ENCODE measurements around the gene APOC4.
A peak's percentile ranks its signal among the peaks of the same experiment; 100 is the strongest.
"Not testable (repeated sequence)": the region's sequence is repeated elsewhere in the genome, so short reads cannot be mapped to it uniquely, and the experiment has no call there.

Gene APOC4

GRCh38 chr19:44960906-44961728, 19.1 kb downstream of the APOC4 start:
- no peak for DNase-seq

- no peak for DNase-seq
Measured at GRCh38 chr19:44961821-44962220, 19.8 kb downstream of the APOC4 start.

- no peak for DNase-seq
Measured at GRCh38 chr19:44968118-44968517, 26.1 kb downstream of the APOC4 start.

- no peak for DNase-seq
Measured at GRCh38 chr19:44968670-44969069, 26.6 kb downstream of the APOC4 start.

GRCh38 chr19:44969437-44969836, 27.4 kb downstream of the APOC4 start:
- DNase-seq = no peak

GRCh38 chr19:44971451-44971850, 29.4 kb downstream of the APOC4 start:
- not testable (repeated sequence) for DNase-seq

GRCh38 chr19:44972802-44973201, 30.8 kb downstream of the APOC4 start:
- DNase-seq = no peak

- no peak for DNase-seq
Measured at GRCh38 chr19:44973982-44974735, 32.1 kb downstream of the APOC4 start.

- DNase-seq = no peak
Measured at GRCh38 chr19:44974857-44975256, 32.8 kb downstream of the APOC4 start.

- no peak for DNase-seq
Measured at GRCh38 chr19:44975444-44975843, 33.4 kb downstream of the APOC4 start.

GRCh38 chr19:44984005-44984404, 42.0 kb downstream of the APOC4 start:
- DNase-seq = no peak

- DNase-seq = no peak
Measured at GRCh38 chr19:44985445-44985844, 43.4 kb downstream of the APOC4 start.

- no peak for DNase-seq
Measured at GRCh38 chr19:44986389-44986788, 44.4 kb downstream of the APOC4 start.

- no peak for DNase-seq
Measured at GRCh38 chr19:44987148-44987675, 45.2 kb downstream of the APOC4 start.

- no peak for DNase-seq
Measured at GRCh38 chr19:44988273-44988672, 46.2 kb downstream of the APOC4 start.

- peak; percentile 63 for DNase-seq
Measured at GRCh38 chr19:44988896-44989556, 47.0 kb downstream of the APOC4 start.

- no peak for DNase-seq
Measured at GRCh38 chr19:44990459-44990858, 48.4 kb downstream of the APOC4 start.

GRCh38 chr19:44990966-44991365, 48.9 kb downstream of the APOC4 start:
- DNase-seq = no peak

- no peak for DNase-seq
Measured at GRCh38 chr19:44992336-44993163, 50.5 kb downstream of the APOC4 start.

- DNase-seq = no peak
Measured at GRCh38 chr19:44993526-44993925, 51.5 kb downstream of the APOC4 start.

GRCh38 chr19:44993926-44994537, 52.0 kb downstream of the APOC4 start:
- no peak for DNase-seq
